ENCODE data around the gene SERINC1.

SERINC1 gene

GRCh38 chr6:122422003-122422402 is 49.6 kb downstream of the SERINC1 start:
- no peaks in the 10 kb centered on the region for H3K9me3 ChIP-seq (ENCODE audit: control insufficient read depth, insufficient read depth, low read length)
- H3K4me1 ChIP-seq (ENCODE audit: insufficient read depth, low read length): no peaks in the 10 kb centered on the region
- no peak overlapping the region for H3K9ac ChIP-seq (ENCODE audit: low read depth, low read length)
- H3K36me3 ChIP-seq (ENCODE audit: insufficient read depth, low read length): no peaks in the 10 kb centered on the region; the same call in none of the 2 replicates

- no peaks in the 10 kb centered on the region for H3K9me3 ChIP-seq (ENCODE audit: control insufficient read depth, insufficient read depth, low read length)
Measured at GRCh38 chr6:122416825-122417224, 54.8 kb downstream of the SERINC1 start.

GRCh38 chr6:122412001-122412400 is 59.6 kb downstream of the SERINC1 start:
- Histone ChIP-seq H3K9me3 (ENCODE audit: control insufficient read depth, insufficient read depth, low read length) (no peaks in the 10 kb centered on the region), H3K4me1 (ENCODE audit: insufficient read depth, low read length) (no peaks in the 10 kb centered on the region), H3K36me3 (ENCODE audit: insufficient read depth, low read length) (no peaks in the 10 kb centered on the region), H3K9ac (ENCODE audit: low read depth, low read length) (no peak overlapping the region)

More at GRCh38 chr6:122416825-122417224, 54.8 kb downstream of the SERINC1 start:
- Histone ChIP-seq H3K9ac (ENCODE audit: low read depth, low read length) (no peak overlapping the region), H3K36me3 (ENCODE audit: insufficient read depth, low read length) (no peaks in the 10 kb centered on the region; the same call in none of the 2 replicates), H3K4me1 (ENCODE audit: insufficient read depth, low read length) (no peaks in the 10 kb centered on the region)

- Histone ChIP-seq H3K4me1 (ENCODE audit: insufficient read depth, low read length) (peaks cover 7% of the 10 kb centered on the region; the same call in 1 of the 2 replicates), H3K9ac (ENCODE audit: low read depth, low read length) (no peak overlapping the region), H3K9me3 (ENCODE audit: control insufficient read depth, insufficient read depth, low read length) (no peaks in the 10 kb centered on the region), H3K36me3 (ENCODE audit: insufficient read depth, low read length) (no peaks in the 10 kb centered on the region)
Measured at GRCh38 chr6:122408702-122409458, 62.7 kb downstream of the SERINC1 start.

GRCh38 chr6:122408240-122408639 is 63.4 kb downstream of the SERINC1 start:
- Histone ChIP-seq H3K4me1 (ENCODE audit: insufficient read depth, low read length) (peaks cover 7% of the 10 kb centered on the region; the same call in 1 of the 2 replicates), H3K9me3 (ENCODE audit: control insufficient read depth, insufficient read depth, low read length) (no peaks in the 10 kb centered on the region), H3K9ac (ENCODE audit: low read depth, low read length) (no peak overlapping the region), H3K36me3 (ENCODE audit: insufficient read depth, low read length) (no peaks in the 10 kb centered on the region)

GRCh38 chr6:122407712-122408111 is 63.9 kb downstream of the SERINC1 start:
- Histone ChIP-seq H3K36me3 (ENCODE audit: insufficient read depth, low read length) (no peaks in the 10 kb centered on the region), H3K9ac (ENCODE audit: low read depth, low read length) (no peak overlapping the region), H3K4me1 (ENCODE audit: insufficient read depth, low read length) (peaks cover 7% of the 10 kb centered on the region; the same call in 1 of the 2 replicates), H3K9me3 (ENCODE audit: control insufficient read depth, insufficient read depth, low read length) (no peaks in the 10 kb centered on the region)

GRCh38 chr6:122406187-122406586 is 65.4 kb downstream of the SERINC1 start:
- Histone ChIP-seq H3K36me3 (ENCODE audit: insufficient read depth, low read length) (no peaks in the 10 kb centered on the region), H3K9ac (ENCODE audit: low read depth, low read length) (no peak overlapping the region), H3K9me3 (ENCODE audit: control insufficient read depth, insufficient read depth, low read length) (no peaks in the 10 kb centered on the region), H3K4me1 (ENCODE audit: insufficient read depth, low read length) (peaks cover 7% of the 10 kb centered on the region; the same call in 1 of the 2 replicates)

GRCh38 chr6:122405417-122405816 is 66.2 kb downstream of the SERINC1 start:
- Histone ChIP-seq H3K4me1 (ENCODE audit: insufficient read depth, low read length) (peaks cover 7% of the 10 kb centered on the region; the same call in 1 of the 2 replicates), H3K9ac (ENCODE audit: low read depth, low read length) (no peak overlapping the region), H3K36me3 (ENCODE audit: insufficient read depth, low read length) (no peaks in the 10 kb centered on the region), H3K9me3 (ENCODE audit: control insufficient read depth, insufficient read depth, low read length) (no peaks in the 10 kb centered on the region)

- Histone ChIP-seq H3K9me3 (ENCODE audit: control insufficient read depth, insufficient read depth, low read length) (no peaks in the 10 kb centered on the region), H3K9ac (ENCODE audit: low read depth, low read length) (no peak overlapping the region), H3K4me1 (ENCODE audit: insufficient read depth, low read length) (peaks cover 7% of the 10 kb centered on the region; the same call in 1 of the 2 replicates), H3K36me3 (ENCODE audit: insufficient read depth, low read length) (no peaks in the 10 kb centered on the region)
Measured at GRCh38 chr6:122404444-122404843, 67.2 kb downstream of the SERINC1 start.

- Histone ChIP-seq H3K4me1 (ENCODE audit: insufficient read depth, low read length) (peaks cover 7% of the 10 kb centered on the region; the same call in 1 of the 2 replicates), H3K9ac (ENCODE audit: low read depth, low read length) (no peak overlapping the region), H3K36me3 (ENCODE audit: insufficient read depth, low read length) (no peaks in the 10 kb centered on the region), H3K9me3 (ENCODE audit: control insufficient read depth, insufficient read depth, low read length) (no peaks in the 10 kb centered on the region)
Measured at GRCh38 chr6:122401104-122401503, 70.5 kb downstream of the SERINC1 start.

- Histone ChIP-seq H3K9ac (ENCODE audit: low read depth, low read length) (peak overlapping the region; percentile 98; the same call in 1 of the 2 replicates), H3K36me3 (ENCODE audit: insufficient read depth, low read length) (no peaks in the 10 kb centered on the region), H3K4me1 (ENCODE audit: insufficient read depth, low read length) (peaks cover 1% of the 10 kb centered on the region; the same call in 1 of the 2 replicates)
Measured at GRCh38 chr6:122400462-122401089, 71.0 kb downstream of the SERINC1 start.

GRCh38 chr6:122400121-122400450 is 71.5 kb downstream of the SERINC1 start:
- H3K36me3 ChIP-seq (ENCODE audit: insufficient read depth, low read length): no peaks in the 10 kb centered on the region
- H3K9me3 ChIP-seq (ENCODE audit: control insufficient read depth, insufficient read depth, low read length): no peaks in the 10 kb centered on the region
- H3K4me1 ChIP-seq (ENCODE audit: insufficient read depth, low read length): no peaks in the 10 kb centered on the region; the same call in 1 of the 2 replicates
- H3K9ac ChIP-seq (ENCODE audit: low read depth, low read length): peak overlapping the region; percentile 98

More at GRCh38 chr6:122400462-122401089, 71.0 kb downstream of the SERINC1 start:
- H3K9me3 ChIP-seq (ENCODE audit: control insufficient read depth, insufficient read depth, low read length): no peaks in the 10 kb centered on the region

GRCh38 chr6:122399348-122400120 is 72.1 kb downstream of the SERINC1 start, which contains the start of gene HSF2:
TSS of gene HSF2 (plus strand) at chr6:122399652. CDS start at chr6:122399738, 86 bp downstream.
- no peaks in the 10 kb centered on the region; the same call in 1 of the 2 replicates for H3K4me1 ChIP-seq (ENCODE audit: insufficient read depth, low read length)
- no peaks in the 10 kb centered on the region for H3K36me3 ChIP-seq (ENCODE audit: insufficient read depth, low read length)
- H3K9ac ChIP-seq (ENCODE audit: low read depth, low read length): peak within 1 kb of the TSS; percentile 98
- no peaks in the 10 kb centered on the region for H3K9me3 ChIP-seq (ENCODE audit: control insufficient read depth, insufficient read depth, low read length)

- Histone ChIP-seq H3K9ac (ENCODE audit: low read depth, low read length) (peak overlapping the region; percentile 14; the same call in 1 of the 2 replicates), H3K9me3 (ENCODE audit: control insufficient read depth, insufficient read depth, low read length) (no peaks in the 10 kb centered on the region), H3K4me1 (ENCODE audit: insufficient read depth, low read length) (no peaks in the 10 kb centered on the region; the same call in 1 of the 2 replicates), H3K36me3 (ENCODE audit: insufficient read depth, low read length) (no peaks in the 10 kb centered on the region)
Measured at GRCh38 chr6:122399055-122399347, 72.6 kb downstream of the SERINC1 start.
